ENCODE results near the gene RABGAP1L. TPM values are rescaled to one million over a fixed set of nuclear protein-coding genes. Genes with fewer than 3 reads are reported as not detected.

RABGAP1L gene
- total RNA-seq, 4 donors from 2014 or later, result 39.9 to 77.4 (median 48.7) TPM

DNA sequence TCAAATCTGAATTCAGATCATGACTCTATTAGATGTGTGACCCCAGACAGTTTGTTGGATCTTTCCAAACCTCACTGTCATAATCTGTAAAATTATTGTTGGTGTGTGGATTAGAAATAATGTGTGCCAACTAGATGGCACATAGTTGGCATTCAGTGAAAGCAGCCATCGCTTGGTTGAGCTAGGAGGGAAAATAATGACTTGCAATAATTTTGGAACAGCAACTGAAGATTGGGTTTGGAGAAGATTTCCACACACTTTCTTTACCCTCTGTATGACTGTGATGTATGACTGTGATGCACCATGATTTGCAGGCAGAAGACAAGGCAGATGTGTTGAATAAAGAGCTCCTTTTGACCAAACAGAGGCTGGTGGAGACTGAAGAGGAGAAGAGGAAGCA lies 816.4 kb downstream of the RABGAP1L start:
- TF ChIP-seq, protein P1, sequence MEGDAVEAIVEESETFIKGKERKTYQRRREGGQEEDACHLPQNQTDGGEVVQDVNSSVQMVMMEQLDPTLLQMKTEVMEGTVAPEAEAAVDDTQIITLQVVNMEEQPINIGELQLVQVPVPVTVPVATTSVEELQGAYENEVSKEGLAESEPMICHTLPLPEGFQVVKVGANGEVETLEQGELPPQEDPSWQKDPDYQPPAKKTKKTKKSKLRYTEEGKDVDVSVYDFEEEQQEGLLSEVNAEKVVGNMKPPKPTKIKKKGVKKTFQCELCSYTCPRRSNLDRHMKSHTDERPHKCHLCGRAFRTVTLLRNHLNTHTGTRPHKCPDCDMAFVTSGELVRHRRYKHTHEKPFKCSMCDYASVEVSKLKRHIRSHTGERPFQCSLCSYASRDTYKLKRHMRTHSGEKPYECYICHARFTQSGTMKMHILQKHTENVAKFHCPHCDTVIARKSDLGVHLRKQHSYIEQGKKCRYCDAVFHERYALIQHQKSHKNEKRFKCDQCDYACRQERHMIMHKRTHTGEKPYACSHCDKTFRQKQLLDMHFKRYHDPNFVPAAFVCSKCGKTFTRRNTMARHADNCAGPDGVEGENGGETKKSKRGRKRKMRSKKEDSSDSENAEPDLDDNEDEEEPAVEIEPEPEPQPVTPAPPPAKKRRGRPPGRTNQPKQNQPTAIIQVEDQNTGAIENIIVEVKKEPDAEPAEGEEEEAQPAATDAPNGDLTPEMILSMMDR (IDR thresholded peaks at IDR 0.05; ENCODE audit: low read depth), result no peak

DNA sequence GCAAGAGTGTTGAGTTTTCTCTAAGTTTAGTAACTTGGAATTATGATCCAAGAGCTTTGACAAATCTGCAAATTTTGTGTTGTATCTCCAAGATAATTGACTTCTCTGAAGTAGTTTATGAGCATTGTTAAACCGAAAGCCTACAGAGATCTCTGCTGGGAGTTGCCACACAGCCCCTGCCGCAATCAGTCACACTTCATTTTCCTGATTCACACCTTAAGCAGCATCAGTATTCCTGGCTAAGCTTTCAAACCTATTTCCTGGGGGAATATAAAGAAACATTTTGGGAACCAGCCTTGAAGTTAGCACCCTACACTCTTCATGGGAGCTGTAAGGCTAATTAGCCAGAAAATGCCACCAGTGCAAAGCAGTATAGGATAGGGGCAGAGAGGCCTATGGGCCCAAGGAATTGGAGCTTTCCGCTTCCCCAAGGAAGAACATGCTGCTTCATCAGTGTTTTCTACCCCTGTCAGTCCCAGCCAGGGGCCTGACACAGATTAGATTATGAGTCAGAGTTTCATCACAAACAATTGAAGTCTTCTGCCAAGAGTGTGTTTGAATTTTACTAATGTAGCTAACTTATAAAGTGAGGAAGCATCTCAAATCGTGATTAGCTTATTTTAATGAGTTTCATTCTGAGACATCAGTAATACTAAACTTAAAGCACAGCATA lies 817.3 kb downstream of the RABGAP1L start:
- TF ChIP-seq, protein P1 (IDR thresholded peaks at IDR 0.05; ENCODE audit: low read depth), result no peak

DNA sequence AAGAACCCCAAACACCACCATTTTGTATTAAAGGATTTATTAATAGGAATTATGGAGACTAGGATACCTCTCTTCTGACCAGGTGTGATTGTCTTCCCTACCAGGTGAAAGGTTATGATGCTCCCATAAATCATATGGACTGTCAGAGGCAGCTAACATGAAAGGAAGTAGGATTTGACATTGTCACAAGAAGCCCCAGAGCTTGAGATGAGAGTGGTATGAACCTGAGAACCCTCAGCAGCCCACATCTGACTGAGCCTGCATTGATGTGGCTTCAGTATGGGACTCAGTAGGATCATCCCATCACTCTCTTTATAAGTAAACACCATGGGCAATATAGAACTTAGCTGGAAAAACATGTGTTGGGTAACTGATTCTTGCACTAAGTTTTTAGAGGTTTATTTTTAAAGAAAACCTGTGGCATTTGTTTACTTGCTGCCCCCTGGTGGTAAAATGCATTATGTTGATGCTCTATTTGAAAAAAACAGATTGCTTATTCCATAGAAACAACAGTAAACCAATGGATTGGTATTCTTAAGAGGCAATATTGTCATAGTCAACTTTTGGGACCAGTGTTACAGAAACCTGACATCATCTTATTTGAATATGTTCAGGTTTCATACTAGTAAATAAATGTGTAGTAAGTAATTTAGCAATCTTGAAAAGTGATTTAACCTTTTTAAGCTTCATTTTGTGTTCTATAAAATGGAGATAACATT lies 823.8 kb downstream of the RABGAP1L start:
- TF ChIP-seq, protein P1 (IDR thresholded peaks at IDR 0.05; ENCODE audit: low read depth), result no peak

DNA sequence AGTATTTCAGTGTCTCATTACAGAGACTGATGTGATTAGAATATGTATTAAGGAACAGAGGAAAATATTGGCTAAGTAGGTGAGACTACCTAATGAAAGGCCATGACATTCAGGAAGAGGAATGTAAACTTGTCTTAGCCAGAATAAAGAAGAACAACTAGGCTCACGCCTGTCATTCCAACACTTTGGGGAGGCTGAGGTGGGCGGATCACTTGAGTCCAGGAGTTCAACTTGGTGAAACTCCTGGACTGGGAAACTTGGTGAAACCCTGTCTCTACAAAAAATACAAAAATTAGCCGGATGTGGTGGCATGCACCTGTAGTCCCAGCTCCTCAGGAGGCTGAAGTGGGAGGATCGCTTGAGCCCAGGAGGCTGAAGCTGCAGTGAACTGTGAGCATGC lies 825.6 kb downstream of the RABGAP1L start:
- TF ChIP-seq, protein P1 (IDR thresholded peaks at IDR 0.05; ENCODE audit: low read depth), result no peak

DNA sequence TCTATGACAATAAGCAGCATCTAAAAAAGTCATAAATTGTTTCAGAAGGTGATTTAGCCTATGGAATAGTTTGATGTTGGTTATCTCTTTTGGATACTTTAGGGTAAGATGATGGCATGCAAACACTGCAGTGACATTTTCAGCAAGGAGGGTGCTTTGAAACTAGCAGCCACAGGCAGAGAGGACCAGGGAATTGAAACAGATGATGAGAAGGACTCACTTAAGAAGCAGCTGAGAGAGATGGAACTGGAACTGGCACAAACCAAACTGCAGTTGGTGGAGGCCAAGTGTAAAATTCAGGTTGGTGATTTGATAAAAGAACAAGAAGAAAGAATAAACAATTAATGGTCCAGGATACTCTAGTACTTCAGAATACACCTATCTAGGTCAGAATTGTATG lies 829.2 kb downstream of the RABGAP1L start:
- TF ChIP-seq, protein P1 (IDR thresholded peaks at IDR 0.05; ENCODE audit: low read depth), result no peak

DNA sequence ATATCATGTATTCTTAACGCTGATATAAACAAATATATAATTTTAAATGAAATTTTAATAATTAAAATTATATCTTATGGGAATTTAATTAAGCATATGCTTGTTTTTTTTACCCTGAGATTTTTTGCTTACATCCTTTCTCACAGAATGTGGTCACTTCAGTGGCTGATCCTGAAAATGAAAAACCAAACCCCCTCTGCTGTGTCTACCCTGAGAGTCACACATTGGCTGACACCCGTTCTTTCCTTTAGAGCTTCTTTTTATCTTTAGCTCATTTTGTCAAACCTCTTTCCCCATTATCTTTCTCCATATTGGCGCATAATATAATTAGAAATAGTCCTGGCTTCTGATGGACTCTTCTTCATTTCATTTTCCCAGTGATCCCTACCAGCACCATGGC lies 829.7 kb downstream of the RABGAP1L start:
- TF ChIP-seq, protein P1 (IDR thresholded peaks at IDR 0.05; ENCODE audit: low read depth), result no peak

DNA sequence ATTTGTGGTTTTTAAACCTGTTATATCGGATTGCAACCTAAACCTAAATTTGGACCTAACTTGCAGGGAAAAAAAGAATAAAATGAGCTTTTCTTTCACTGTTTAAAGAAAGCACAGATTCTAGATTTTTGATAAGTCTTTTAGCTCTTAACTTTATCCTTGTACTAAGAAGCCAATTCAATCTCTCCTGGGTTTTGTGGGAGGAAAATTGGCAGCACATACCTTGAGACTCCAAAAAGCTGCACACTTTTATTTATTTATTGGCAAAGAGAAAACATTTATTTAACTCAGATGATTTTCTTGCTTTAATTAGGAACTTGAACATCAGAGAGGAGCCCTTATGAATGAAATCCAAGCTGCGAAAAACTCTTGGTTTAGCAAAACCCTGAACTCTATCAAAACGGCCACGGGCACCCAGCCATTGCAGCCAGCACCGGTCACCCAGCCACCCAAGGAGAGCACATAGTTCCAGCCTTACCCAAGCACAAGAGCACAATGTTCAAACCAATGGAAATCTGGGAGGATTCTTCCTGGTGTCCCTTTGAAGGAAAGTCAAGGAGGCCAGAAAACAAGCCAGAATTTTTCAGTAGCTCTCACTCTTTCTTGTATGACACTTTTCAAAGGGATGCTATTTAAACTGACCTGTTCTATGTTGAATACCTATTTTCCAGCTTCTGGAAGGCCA lies 830.4 kb downstream of the RABGAP1L start:
- TF ChIP-seq, protein P1 (IDR thresholded peaks at IDR 0.05; ENCODE audit: low read depth), result no peak

All from subcutaneous adipose tissue (tissue), 4 donors.